ENCODE data around the gene HSPA8.

Gene HSPA8

DNA sequence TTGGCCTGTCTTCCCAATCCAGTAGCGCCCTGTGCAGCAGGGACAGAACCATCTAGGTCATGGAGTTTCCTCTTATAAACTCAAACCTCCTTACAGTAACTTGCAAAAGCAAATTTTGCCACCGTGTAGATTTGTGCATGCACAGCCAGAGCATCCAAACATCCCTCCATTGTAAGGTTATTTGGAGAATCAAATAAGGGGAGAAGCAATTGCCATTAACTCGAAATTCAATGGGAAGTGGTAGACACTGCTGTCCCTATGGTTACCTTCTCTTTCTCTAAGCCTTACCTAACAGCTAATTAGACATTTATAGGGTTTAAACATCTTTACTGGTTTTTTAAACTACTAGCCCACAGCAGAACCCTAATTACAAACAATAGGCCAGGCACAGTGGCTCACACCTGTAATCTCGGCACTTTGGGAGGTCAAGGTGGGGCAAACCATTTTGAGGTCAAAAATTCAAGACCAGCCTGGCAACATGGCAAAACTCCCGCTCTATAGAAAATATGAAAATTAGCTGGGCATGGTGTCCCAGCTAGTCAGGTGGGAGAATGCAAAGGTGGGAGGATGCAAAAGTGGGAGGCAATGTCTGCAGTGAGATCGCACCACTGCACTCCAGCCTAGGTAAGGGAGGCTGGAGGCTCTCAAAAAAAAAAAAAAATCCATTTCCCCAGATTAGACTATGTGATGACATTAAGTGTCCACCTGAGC lies 6.6 kb downstream of the HSPA8 start:
- DNase-seq (ENCODE audit: low spot score) = no peak
- in situ Hi-C loops (cut with MboI; ENCODE audit: low sequenced_read_pairs, unreplicated experiment) = no loop called here
- TF ChIP-seq, protein P1, sequence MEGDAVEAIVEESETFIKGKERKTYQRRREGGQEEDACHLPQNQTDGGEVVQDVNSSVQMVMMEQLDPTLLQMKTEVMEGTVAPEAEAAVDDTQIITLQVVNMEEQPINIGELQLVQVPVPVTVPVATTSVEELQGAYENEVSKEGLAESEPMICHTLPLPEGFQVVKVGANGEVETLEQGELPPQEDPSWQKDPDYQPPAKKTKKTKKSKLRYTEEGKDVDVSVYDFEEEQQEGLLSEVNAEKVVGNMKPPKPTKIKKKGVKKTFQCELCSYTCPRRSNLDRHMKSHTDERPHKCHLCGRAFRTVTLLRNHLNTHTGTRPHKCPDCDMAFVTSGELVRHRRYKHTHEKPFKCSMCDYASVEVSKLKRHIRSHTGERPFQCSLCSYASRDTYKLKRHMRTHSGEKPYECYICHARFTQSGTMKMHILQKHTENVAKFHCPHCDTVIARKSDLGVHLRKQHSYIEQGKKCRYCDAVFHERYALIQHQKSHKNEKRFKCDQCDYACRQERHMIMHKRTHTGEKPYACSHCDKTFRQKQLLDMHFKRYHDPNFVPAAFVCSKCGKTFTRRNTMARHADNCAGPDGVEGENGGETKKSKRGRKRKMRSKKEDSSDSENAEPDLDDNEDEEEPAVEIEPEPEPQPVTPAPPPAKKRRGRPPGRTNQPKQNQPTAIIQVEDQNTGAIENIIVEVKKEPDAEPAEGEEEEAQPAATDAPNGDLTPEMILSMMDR (IDR thresholded peaks at IDR 0.05; ENCODE audit: borderline replicate concordance, control extremely low read depth, extremely low read depth, insufficient read depth, missing control alignments) = no peak

DNA sequence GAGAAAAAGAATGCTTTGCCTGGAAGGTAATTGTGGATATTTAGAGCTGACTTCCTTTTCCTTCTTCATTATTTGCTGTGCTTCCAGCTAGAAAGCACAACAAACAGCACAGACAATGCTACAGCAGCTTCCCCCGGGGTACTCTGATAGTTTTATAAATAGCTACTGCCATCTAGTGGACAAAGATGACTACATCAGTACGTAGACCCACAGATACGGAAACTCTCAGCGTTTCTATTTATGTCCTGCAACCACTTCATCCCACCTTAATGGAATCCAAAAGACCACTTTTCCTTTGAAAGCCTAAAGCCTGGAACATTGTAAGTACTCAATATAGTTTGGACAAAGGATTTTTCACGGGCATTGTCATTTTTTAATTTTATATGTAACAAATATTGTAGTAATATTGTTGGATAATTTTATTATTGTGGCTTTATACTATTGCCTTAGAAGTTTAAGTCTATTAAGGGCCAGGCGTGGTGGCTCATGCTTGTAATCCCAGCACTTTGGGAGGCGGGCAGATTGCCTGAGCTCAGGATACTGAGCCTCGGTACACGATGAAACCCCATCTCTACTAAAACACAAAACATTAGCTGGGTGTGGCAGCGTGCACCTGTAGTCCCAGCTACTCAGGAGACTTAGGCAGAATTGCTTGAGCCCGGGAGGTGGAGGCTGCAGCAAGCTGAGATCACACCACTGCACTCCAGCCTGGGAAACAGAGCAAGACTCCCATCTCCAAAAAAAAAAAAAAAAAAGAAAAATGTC lies 7.5 kb downstream of the HSPA8 start:
- TF ChIP-seq, protein P1 (IDR thresholded peaks at IDR 0.05; ENCODE audit: borderline replicate concordance, control extremely low read depth, extremely low read depth, insufficient read depth, missing control alignments) = peak; percentile 47
- peak; percentile 68 for DNase-seq (ENCODE audit: low spot score)
- in situ Hi-C loops (cut with MboI; ENCODE audit: low sequenced_read_pairs, unreplicated experiment) = no loop called here

DNA sequence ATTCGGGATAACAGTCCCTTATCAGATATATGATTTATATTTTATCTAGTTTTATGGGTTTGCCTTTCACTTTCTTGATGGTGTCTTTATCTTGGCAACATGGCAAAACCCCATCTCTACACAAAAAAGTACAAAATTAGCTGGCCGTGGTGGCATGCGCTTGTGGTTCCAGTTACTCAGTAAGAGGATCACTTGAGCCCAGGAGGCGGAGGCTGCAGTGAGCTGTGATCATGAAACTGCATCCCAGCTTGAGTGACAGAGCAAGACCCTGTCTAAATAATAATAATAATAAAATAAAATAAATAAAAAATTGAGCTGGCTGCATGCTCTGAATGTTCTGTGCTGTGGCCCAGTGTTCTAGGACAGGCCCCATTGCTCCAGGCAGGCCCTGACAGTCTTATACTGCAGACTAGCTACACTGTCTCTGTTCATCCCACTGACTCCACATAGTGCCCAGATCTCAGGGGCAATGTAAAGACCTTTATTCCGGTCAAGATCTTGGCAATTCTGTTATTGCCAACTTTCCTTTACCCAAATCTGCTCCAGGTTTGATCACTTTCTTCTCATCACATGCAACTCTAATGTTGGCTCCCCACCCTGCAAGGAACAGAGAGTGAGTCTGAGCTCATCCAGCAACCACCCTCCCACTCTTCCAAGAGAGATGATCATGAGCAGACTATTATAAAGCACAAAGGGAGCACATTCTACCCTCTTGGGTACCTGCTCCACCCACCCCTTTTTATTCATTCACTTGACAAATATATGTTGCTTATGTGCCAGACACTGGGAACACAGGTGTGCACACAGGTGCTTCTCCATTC lies 8.8 kb downstream of the HSPA8 start:
- TF ChIP-seq, protein P1 (IDR thresholded peaks at IDR 0.05; ENCODE audit: borderline replicate concordance, control extremely low read depth, extremely low read depth, insufficient read depth, missing control alignments) = no peak
- in situ Hi-C loops (cut with MboI; ENCODE audit: low sequenced_read_pairs, unreplicated experiment) = no loop called here
- no peak for DNase-seq (ENCODE audit: low spot score)

DNA sequence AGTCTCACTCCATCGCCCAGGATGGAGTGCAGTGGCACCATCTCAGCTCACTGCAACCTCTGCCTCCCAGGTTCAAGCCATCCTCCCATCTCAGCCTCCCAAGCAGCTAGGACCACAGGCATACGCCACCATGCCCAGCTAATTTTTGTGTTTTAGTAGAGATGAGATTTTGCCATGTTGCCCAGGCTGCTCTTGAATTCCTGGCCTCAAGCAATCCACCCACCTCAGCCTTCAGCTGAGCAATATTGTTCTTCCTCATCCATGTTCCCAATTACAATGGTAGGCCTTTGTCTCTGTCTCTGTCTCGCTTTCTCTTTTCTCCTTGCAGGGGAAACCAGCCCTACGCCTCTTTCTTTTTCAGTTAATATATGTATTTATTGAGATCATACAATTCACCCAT lies 10.3 kb downstream of the HSPA8 start:
- DNase-seq (ENCODE audit: low spot score) = no peak
- TF ChIP-seq, protein P1 (IDR thresholded peaks at IDR 0.05; ENCODE audit: borderline replicate concordance, control extremely low read depth, extremely low read depth, insufficient read depth, missing control alignments) = no peak
- in situ Hi-C loops (cut with MboI; ENCODE audit: low sequenced_read_pairs, unreplicated experiment) = no loop called here

DNA sequence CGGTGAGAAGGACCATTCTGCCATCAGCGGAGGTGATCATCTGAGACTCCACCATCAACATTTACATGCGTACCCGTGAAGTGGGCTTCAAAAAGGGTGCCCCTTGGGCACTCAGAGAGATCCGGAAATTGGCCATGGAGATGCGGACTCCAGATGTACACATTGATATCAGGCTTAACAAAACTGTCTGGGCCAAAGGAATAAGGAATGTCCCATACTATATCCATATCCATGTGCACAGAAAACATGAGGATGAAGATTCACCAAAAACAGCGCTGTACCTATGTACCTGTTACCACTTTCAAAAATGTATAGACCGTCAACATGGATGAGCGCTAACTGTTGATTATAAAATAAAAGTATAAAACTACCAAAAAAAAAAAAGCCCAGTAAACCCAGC lies 10.8 kb downstream of the HSPA8 start:
- TF ChIP-seq, protein P1 (IDR thresholded peaks at IDR 0.05; ENCODE audit: borderline replicate concordance, control extremely low read depth, extremely low read depth, insufficient read depth, missing control alignments) = no peak
- in situ Hi-C loops (cut with MboI; ENCODE audit: low sequenced_read_pairs, unreplicated experiment) = no loop called here
- no peak for DNase-seq (ENCODE audit: low spot score)

DNA sequence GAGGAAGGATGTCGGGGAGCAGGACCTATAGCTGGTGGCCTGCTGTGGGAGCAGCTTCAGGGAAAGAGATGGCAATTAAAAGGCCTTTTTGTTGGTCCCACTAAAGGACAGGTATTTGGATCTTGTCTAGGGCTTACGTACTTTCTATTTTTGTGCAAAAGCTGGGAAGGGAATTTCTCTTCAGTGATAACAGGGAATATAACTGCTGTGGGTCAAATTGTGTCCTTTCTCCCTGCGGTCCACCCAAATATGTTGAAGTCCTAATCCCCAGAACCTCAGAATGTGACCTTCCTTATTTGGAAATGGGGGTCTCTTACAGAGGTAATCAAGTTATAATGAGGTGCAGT lies 14.0 kb downstream of the HSPA8 start:
- TF ChIP-seq, protein P1 (IDR thresholded peaks at IDR 0.05; ENCODE audit: borderline replicate concordance, control extremely low read depth, extremely low read depth, insufficient read depth, missing control alignments) = no peak
- in situ Hi-C loops (cut with MboI; ENCODE audit: low sequenced_read_pairs, unreplicated experiment) = no loop called here
- no peak for DNase-seq (ENCODE audit: low spot score)

Measured in GM13976 (cell line).